Hematopoietic multipotent progenitor cell treated with erythropoietin and hydrocortisone succinate and interleukin-3 and kit ligand, for 8 days (in vitro differentiated cells): ENCODE results near the gene CLDN9.
"Not testable (repeated sequence)": the region's sequence is repeated elsewhere in the genome, so short reads cannot be mapped to it uniquely, and the experiment has no call there.

Experiments
- DNase-seq: peaks from one replicate; pipeline ENCODE4 v3.0.0-alpha.2; 2015

Gene CLDN9

GRCh38 chr16:3035972-3036725 is 23.4 kb downstream of the CLDN9 start:
- DNase-seq, result no peak

DNA sequence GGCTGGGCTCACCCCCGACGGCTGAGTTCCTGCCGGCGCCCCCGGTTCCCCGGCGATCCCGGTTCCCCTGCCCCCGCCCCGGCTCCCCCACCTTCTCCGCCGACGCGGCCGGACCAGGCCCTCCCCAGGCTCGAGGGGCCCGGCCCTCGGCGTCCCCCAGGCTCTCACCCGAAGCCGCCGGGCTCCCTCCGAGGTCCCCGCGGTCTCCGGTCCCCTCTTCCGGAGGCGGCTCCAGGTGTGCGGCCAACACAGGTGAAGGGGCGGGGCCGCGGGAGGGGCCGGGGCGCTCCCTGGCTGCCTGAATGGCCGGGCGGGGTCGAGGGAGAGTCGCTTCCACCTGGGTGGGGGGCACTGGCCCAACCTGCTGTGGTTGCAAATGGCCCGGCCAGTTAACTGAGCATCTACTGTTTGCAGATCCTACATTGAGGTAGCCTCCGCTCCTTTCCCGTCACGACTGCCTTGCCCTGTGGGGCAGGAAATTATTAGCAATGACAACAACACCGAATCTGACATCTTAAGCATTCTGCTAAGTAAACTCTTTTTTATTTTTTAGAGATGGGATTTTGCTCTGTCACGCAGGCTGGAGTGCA is 24.1 kb downstream of the CLDN9 start, which contains the start of gene BICDL2:
TSS of gene BICDL2 (minus strand) at position 219 of the 590 bp plus-strand sequence. CDS start 1,448 bp downstream, outside the sequence.
- DNase-seq, result no peak

DNA sequence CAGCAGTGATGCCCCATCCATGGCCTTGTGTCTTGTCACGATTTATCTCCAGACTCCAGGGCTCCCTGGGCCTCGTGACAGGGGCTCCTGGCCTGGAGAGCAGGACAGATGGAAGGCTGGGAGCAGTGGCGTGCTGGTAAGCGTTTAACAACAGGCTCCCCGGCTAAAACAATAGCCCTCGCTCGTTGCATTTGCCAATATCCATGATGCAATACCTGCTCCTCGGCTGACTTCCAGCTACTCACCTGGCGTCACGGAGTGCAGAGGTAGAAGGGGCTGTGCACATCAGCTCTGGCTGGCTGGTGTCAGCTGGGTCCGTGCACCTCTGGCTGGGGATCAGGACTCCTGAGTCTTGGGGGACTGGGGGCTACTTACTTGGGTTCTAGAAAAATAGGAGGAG is 25.5 kb downstream of the CLDN9 start:
- DNase-seq, result no peak

DNA sequence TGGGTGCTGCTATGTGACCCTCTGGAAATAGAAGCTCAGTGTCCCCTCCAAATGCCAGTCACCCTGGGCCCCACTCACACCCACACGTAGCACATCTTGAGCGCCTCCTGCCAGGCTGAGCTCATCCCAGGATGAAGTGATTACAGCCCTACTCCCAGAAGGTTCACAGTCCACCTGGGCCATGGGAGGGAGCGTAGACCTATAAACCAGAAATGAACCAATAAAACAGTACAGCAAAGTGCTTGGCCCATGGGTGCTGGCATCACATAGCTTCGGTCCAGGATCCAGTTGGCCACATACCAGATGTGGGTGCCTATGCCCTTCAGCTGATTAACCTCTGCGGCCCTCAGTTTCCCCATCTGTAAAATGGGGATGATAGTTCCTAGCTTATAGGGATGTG is 26.2 kb downstream of the CLDN9 start:
- no peak for DNase-seq

DNA sequence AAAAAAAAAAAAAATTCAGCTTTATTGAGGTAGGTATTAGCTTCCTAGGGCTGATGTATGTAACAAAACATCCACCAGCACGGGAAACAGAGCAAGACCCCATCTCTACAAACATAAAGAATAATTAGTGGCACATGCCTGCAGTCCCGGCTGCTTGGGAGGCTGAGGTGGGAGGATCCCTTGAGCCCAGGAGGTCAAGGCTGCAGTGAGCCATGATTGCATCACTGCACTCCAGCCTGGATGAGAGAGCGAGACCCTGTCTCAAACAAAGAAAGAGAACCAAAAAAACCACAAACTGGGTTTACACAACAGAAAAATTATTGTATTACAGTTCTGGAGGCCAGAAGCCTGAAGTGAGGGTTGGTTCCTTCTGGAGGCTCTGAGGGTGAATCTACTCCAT is 29.7 kb downstream of the CLDN9 start:
- no peak for DNase-seq

DNA sequence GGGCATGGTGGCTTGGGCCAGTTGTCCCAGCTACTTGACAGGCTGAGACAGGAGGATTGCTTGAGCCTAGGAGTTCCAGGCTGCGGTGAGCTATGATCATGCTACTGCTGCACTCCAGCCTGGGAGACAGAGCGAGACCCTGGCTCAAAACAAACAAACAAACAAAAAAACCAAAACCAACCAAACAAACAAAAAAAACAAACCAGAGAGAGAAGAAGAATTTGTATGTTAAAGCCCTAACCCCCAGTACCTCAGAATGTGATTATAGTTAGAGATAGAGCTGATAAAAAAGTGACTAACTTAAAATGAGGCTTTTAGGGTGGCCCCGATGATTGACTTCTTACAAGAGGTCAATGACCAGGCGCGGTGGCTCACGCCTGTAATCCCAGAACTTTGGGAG is 32.0 kb downstream of the CLDN9 start:
- DNase-seq, result no peak

GRCh38 chr16:3045758-3046640 is 33.3 kb downstream of the CLDN9 start, which contains the start of gene MMP25:
MMP25 (plus strand) TSS chr16:3046561; CDS start chr16:3046918, 357 bp downstream.
- no peak for DNase-seq

DNA sequence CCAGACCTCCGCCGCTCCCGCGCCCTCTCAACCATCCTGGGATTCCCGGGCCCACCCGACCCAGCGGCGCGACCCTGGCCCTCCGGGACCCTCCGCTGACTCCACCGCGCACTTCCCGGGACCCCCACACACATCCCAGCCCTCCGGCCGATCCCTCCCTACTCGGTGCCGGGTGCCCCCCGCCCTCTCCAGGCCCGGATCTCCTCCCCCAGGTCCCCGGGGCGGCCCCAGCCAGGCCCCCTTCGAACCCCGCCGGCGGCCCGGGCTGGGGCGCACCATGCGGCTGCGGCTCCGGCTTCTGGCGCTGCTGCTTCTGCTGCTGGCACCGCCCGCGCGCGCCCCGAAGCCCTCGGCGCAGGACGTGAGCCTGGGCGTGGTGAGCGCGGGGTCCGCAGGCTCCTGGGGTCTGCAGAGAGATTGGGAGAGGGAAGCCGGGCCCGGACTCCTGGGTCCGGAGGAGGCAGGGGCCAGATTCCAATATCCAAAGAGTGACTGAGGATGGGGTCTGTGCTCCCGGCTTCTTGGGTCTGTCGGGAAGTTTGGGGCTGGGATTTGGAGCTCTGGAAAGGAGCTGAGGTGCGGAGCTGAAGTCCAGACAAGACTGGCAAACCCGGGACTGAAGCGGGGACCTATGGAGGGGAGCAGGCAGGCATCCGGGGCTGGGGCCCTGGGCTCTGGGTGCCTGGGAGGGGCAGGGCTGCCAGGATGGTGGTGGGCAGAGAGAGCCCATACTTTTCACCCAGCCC is 34.1 kb downstream of the CLDN9 start:
- DNase-seq, result no peak

GRCh38 chr16:3047387-3047720 is 34.6 kb downstream of the CLDN9 start:
- DNase-seq, result no peak

- DNase-seq, result no peak
Measured at GRCh38 chr16:3049921-3050481, 37.3 kb downstream of the CLDN9 start.

DNA sequence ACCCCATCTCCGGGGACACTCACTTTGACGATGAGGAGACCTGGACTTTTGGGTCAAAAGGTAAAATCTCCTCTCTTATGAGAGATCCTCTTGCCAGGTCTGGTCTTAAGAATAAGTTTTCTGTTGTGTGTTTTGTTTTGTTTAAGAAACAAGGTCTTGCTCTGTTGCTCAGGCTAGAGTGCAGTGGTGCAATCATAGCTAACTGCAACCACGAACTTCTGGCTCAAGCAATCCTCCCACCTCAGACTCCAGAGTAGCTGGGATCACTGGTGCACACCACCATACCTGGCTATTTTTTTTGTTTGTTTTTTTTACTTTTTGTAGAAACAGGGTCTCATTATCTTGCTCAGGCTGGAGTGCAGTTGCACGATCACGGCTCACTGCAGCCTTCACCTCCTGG is 37.8 kb downstream of the CLDN9 start:
- no peak for DNase-seq

DNA sequence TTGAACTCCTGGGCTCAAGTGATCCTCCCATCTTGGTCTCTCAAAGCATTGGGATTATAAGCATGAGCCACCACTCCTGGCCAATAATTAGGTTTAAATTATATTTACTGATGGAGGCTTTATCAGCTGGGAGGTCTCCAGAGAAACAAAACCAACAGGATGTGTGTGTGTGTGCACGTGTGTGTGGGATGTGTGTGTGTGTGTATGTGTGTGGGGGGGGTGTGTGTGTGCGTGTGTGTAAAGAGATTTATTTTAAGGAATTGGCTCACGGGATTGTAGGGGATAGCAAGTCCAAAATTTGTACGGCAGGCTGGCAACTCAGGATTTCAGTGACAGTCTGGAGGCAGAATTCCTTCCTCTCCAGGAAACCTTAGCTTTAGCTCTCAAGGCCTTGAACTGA is 38.3 kb downstream of the CLDN9 start:
- DNase-seq, result no peak

GRCh38 chr16:3051494-3051893 is 38.8 kb downstream of the CLDN9 start:
- DNase-seq, result no peak

DNA sequence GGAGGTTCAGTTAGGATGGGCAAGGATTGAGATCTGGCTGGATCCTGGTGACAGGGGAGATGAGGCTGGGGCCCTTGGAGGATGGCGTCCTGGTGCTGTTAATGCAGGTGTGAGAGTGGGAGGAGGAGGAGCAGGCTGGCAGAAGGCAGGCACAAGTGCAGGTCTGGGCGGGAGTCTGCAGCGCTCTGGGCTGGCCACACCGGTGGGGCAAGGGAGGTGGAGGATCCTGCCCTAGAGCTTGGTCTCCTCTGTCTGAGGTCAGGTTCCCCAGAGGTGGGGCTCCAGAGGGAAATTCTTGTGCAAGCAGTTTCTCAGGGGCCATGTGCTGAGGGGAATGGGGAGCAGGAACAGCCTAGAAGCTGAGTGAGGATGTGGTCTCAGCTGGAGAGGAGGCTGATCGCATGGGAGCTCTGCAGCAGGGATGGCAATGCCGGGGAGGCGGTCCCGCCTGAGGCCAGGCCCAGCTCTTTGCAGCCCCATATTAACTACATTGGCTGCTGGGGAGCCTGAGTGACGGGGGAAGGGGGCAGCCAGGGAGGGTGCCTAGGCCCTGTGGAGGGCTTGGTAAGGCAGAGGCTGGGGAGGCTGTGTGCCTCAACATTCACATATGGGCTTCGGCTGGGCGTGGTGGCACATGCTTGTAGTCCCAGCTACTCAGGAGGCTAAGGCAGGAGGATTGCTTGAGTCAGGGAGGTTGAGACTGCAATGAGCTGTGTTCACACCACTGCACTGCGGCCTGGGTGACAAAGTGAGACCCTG is 40.0 kb downstream of the CLDN9 start:
- DNase-seq, result not testable (repeated sequence)

- not testable (repeated sequence) for DNase-seq
Measured at GRCh38 chr16:3053330-3053710, 40.6 kb downstream of the CLDN9 start.

DNA sequence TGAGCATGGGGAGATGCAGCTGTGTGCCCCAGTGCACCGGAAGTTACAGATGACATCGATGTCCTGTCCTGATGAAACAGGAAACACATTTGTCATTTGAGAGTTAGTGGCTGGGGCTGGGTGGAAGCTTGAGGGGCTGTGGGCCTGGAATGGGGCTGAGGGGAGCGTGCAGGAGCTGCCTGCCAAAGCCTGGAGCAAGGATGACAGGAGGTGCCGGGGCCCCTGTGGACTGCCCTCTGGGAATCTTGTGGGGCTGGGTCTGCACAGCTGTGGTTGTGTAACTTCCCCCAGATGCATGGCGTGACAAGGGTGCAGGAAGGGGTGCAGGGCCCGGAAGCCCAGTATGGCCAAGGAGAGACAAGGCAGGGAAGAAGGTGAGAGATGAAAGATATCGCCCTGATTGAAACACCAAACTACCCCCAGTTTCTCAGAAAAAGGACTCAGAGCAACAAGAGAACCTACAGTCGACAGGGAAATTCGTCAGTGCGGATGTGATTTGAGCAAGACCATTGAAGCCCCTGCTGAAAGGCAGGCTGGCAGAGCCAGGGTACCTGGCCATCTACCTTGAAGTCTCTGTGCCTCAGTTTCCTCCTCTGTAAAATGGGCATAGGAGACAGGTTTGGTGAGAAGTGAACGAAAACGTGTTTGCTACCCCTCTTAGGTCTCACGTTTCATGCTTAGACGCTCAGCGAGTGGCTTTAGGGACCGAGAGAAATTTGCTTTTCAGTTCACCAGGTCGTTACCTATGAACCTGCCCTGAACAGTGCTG is 42.4 kb downstream of the CLDN9 start:
- DNase-seq, result no peak

DNA sequence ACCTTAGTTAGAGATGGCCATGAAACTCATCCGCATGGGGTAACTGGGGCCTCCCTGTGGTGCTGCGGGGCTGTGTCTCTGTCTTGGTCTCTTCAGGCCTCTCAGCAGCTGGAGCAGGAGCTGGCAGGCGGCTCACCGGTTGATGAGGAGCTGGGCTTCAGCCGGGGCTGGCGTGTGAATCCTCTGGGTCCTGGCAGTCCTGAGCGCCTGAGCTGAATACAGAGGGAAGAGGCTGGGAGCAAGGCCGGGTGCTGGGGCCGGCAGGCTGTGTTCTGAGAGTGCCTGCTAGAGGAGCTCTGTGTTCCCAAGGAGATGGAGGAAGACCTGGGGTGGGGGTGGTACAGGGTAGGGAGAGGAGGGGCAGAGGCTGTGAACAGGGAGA is 43.0 kb downstream of the CLDN9 start:
- DNase-seq, result not testable (repeated sequence)

DNA sequence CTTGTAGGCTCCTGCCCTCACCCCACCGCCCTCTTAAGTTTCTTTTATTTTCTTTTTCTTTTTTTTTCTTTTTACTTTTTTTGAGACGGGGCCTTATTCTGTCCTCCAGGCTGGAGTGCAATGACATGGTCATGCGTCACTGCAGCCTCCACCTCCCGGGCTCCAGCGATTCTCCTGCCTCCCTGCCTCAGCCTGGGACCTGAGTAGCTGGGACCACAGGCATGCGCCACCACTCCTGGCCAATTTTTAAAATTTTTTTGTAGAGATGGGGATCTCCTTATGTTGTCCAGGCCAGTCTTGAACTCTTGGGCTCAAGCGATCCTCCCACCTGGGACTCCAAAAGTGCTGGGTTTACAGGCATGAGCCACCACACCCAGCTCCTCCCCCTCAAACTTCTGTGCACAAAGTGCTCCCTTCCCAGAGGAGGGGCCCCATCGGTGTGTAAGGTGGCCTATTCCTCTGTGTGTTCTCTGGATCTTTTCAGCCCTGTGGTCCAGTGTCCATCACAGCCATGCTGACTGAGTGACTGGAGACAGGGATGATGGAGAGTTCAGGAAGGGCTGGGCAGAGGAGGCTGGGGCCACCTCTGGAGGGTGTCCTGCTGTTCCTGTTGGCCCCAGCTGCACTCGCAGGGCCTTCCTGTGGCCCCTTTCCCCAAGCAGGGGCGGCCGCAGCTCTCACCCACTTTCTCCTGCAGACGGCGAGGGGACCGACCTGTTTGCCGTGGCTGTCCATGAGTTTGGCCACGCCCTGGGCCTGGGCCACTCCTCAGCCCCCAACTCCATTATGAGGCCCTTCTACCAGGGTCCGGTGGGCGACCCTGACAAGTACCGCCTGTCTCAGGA is 43.8 kb downstream of the CLDN9 start:
- no peak for DNase-seq

DNA sequence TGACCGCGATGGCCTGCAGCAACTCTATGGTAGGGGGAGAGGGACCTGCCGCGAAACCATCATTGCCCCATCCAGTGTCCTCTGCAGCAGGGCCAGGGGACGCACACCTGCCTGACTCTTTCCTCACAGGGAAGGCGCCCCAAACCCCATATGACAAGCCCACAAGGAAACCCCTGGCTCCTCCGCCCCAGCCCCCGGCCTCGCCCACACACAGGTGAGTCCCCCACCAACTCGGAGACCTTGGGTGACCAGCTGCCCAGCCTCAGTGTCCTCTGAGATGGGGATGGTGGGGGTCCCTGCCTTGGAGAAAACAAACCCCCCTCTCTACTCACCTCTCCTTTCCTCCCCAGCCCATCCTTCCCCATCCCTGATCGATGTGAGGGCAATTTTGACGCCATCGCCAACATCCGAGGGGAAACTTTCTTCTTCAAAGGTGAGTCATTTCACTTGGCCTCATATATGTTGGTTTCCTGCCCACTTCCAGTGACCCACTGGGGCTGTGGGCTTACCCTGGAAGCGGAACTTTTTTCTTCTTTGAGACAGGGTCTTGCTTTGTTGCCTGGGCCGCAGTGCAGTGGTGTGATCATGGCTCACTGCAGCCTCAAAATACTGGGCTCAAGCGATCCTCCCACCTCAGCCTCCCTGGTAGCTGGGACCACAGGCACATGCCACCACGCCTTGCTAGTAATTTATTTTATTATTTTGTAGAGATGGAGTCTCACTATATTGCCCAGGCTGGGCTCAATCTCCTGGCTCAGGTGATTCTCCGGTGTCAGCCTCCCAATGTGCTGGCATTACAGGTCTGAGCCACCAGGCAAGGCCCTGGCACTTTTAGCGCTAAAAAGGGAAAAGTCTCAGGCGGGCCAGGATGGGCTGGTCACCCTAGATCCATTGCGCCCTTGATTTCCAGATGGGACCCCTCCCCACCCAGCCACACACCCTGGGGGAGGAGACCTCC is 44.7 kb downstream of the CLDN9 start:
- DNase-seq, result no peak
